ENCODE measurements around the gene PACRG. TPM values are rescaled to one million over a fixed set of nuclear protein-coding genes. Genes with fewer than 3 reads are reported as not detected.

Gene PACRG
- polyA plus RNA-seq, 1 of the 3 experiments (the other 2 are of a cell fraction): 0.56 TPM

DNA sequence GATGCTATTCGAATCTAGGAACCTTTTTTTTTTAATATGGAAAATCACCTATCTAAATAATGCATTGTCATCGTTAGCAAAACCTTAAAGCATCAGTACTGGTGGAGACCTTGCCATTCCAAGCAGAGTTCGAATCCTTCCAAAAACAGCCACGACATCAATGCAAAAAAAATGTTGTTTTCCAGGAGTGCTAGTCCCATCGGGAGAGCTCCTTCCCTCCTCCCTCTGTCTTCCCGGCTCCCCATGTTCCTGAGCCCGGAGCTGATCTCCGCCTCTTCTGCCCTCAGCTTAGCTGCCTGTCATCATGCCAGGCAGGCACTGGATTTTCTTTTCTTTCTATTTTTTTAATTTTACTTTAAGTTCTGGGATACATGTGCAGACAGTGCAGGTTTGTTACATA, 533.1 kb downstream of the PACRG start:
- H3K4me3 ChIP-seq (ENCODE audit: low read depth in 2 of 2, low read length in 1 of 2): no peak overlapping the region
- no peak for TF ChIP-seq CHD2 (IDR thresholded peaks at IDR 0.05; ENCODE audit: low read length, partially characterized antibody)
- TF ChIP-seq TEAD4 (IDR thresholded peaks at IDR 0.05; ENCODE audit: borderline replicate concordance, insufficient read depth): no peak
- TF ChIP-seq NFIC (IDR thresholded peaks at IDR 0.05; ENCODE audit: borderline replicate concordance): no peak
- no peak for TF ChIP-seq MXI1 (IDR thresholded peaks at IDR 0.05; ENCODE audit: low read depth, low read length)
- no peak for TF ChIP-seq GABPA (IDR thresholded peaks at IDR 0.05; ENCODE audit: low read depth)
- no peak for TF ChIP-seq RCOR1 (IDR thresholded peaks at IDR 0.05; ENCODE audit: low read length)
- no peak for TF ChIP-seq MEF2A (IDR thresholded peaks at IDR 0.05; ENCODE audit: borderline replicate concordance, low read depth)
- no peak for TF ChIP-seq SIN3A (IDR thresholded peaks at IDR 0.05; ENCODE audit: borderline replicate concordance, low read depth, low read length)
- no peak for TF ChIP-seq RAD21 (IDR thresholded peaks at IDR 0.05; ENCODE audit: low read length)
- TF ChIP-seq, protein P1, sequence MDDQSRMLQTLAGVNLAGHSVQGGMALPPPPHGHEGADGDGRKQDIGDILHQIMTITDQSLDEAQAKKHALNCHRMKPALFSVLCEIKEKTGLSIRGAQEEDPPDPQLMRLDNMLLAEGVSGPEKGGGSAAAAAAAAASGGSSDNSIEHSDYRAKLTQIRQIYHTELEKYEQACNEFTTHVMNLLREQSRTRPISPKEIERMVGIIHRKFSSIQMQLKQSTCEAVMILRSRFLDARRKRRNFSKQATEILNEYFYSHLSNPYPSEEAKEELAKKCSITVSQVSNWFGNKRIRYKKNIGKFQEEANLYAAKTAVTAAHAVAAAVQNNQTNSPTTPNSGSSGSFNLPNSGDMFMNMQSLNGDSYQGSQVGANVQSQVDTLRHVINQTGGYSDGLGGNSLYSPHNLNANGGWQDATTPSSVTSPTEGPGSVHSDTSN (IDR thresholded peaks at IDR 0.05): no peak
- no peak for TF ChIP-seq POLR2AphosphoS5 (IDR thresholded peaks at IDR 0.05; ENCODE audit: low read depth, low read length)
- no peak for TF ChIP-seq FOXM1 (IDR thresholded peaks at IDR 0.05; ENCODE audit: low read depth)
- no peak for TF ChIP-seq TAF1 (IDR thresholded peaks at IDR 0.05; ENCODE audit: borderline replicate concordance, low read depth, low read length)
- TF ChIP-seq, protein P2, sequence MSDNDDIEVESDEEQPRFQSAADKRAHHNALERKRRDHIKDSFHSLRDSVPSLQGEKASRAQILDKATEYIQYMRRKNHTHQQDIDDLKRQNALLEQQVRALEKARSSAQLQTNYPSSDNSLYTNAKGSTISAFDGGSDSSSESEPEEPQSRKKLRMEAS (IDR thresholded peaks at IDR 0.05; ENCODE audit: low read depth): no peak
- no peak for TF ChIP-seq FOXJ3 (CRISPR knock-in tag; IDR thresholded peaks at IDR 0.05)
- no peaks in the 10 kb centered on the region; a peak in 1 of 4 replicates for H3K4me1 ChIP-seq (ENCODE audit: control insufficient read depth in 1 of 2, insufficient read depth in 2 of 2, low read depth in 1 of 2, low read length in 1 of 2)
- H3K4me2 ChIP-seq: no peak overlapping the region
- no peaks in the 10 kb centered on the region for H3K9me2 ChIP-seq
- no peak overlapping the region for H3K27ac ChIP-seq (ENCODE audit: low read depth in 2 of 2, low read length in 1 of 2)
- ChIA-PET POLR2A (no interaction called here), CTCF (no interaction called here)
- 72% methylated on average over 8 of the region's 8 CpGs for WGBS (ENCODE audit: low lambda C conversion rate)
- H3F3A ChIP-seq (replicated peaks; ENCODE audit: insufficient read depth): no peaks in the 10 kb centered on the region
- H3K9me3 ChIP-seq: no peaks in the 10 kb centered on the region
- no peaks in the 10 kb centered on the region for H4K20me1 ChIP-seq (ENCODE audit: insufficient read depth)
- H3K9ac ChIP-seq: no peak overlapping the region
- no peak overlapping the region for H2AFZ ChIP-seq (ENCODE audit: low read depth)
- H3K27me3 ChIP-seq (ENCODE audit: insufficient read depth): no peaks in the 10 kb centered on the region
- no peaks in the 10 kb centered on the region for H3K79me2 ChIP-seq (ENCODE audit: insufficient read depth)
- H3K36me3 ChIP-seq (replicated peaks in 1 of 2; ENCODE audit: control insufficient read depth in 1 of 2, insufficient read depth in 2 of 2, low read length in 1 of 2): no peaks in the 10 kb centered on the region
- no peak for DNase-seq

DNA sequence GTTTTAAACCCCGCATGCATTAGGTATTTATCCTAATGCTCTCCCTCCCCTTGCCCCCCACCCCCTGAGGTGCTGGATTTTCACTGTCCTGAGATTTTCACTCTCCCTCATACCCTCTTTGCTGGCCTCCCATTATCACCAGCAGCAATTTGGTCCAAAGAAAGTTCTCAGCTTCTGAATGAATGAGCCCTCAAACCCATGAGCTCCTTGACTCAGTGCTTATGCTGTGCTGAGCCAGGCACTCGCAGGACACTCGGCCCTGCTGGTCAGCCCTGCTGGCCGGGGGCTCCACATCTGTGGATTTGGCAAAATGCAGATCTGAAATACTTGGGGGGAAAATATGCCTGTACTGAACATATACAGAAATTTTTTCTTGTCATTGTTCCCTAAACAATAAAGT, 533.6 kb downstream of the PACRG start:
- 75% methylated on average over 4 of the region's 4 CpGs for WGBS (ENCODE audit: low lambda C conversion rate)
- H3K4me1 ChIP-seq (ENCODE audit: control insufficient read depth in 1 of 2, insufficient read depth in 2 of 2, low read depth in 1 of 2, low read length in 1 of 2): no peaks in the 10 kb centered on the region; a peak in 1 of 4 replicates

More for the DNA sequence above, 533.6 kb downstream of the PACRG start:
- no peaks in the 10 kb centered on the region for H4K20me1 ChIP-seq (ENCODE audit: insufficient read depth)
- TF ChIP-seq FOXJ3 (CRISPR knock-in tag; IDR thresholded peaks at IDR 0.05) (no peak), TCF12 (IDR thresholded peaks at IDR 0.05) (no peak), YY1 (IDR thresholded peaks at IDR 0.05; ENCODE audit: low read depth) (no peak), RAD21 (IDR thresholded peaks at IDR 0.05; ENCODE audit: low read length) (no peak)
- TF ChIP-seq, protein P1 (IDR thresholded peaks at IDR 0.05): no peak
- H3K79me2 ChIP-seq (ENCODE audit: insufficient read depth): no peaks in the 10 kb centered on the region
- no peak overlapping the region for H3K27ac ChIP-seq (ENCODE audit: low read depth in 2 of 2, low read length in 1 of 2)
- no peaks in the 10 kb centered on the region for H3K9me3 ChIP-seq
- H3K4me2 ChIP-seq: no peak overlapping the region
- CTCF ChIA-PET: no interaction called here
- H3K9me2 ChIP-seq: no peaks in the 10 kb centered on the region
- no peaks in the 10 kb centered on the region for H3K27me3 ChIP-seq (ENCODE audit: insufficient read depth)
- H3F3A ChIP-seq (replicated peaks; ENCODE audit: insufficient read depth): no peaks in the 10 kb centered on the region
- no peaks in the 10 kb centered on the region for H3K36me3 ChIP-seq (replicated peaks in 1 of 2; ENCODE audit: control insufficient read depth in 1 of 2, insufficient read depth in 2 of 2, low read length in 1 of 2)
- H3K9ac ChIP-seq: no peak overlapping the region
- DNase-seq: no peak
- no peak overlapping the region for H2AFZ ChIP-seq (ENCODE audit: low read depth)
- no peak overlapping the region for H3K4me3 ChIP-seq (ENCODE audit: low read depth in 2 of 2, low read length in 1 of 2)
- POLR2A ChIA-PET: no interaction called here
